ENCODE measurements around the gene NRG2.

The NRG2 gene

DNA sequence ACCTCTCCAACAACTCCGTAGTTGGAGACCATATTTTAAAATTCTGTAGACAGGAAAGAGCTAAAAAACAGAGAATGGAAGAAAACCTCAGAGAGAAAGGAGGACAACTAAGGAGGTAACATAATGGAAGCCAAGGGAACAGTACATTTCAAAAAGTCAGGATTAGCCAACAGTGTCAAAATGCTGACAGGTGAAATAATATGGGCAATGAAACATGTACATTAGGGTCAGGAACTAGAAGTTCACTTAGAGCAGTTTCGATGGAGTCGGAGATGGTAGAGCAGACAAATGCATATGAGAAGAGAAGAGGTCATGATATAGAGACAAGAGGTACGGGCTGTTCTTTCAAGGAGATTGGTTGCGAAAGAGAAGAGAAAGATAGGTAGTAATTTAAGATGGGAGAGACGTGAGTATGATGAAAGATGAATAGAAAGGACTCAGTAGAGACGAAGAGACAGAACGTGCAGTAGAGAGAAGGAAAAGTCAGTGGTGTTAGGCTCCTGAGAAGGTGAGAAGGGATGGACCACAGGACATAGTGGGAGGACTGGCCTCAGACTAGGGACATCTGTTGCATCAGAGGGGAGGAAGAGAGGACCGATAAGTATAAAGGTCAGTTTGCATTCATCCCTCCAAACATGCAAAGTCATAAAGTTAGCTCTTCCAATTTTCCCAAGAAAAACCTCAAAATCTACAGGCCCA is 25.6 kb downstream of the NRG2 start:
- no peaks in the 10 kb centered on the region for H3K36me3 Mint-ChIP-seq (ENCODE audit: insufficient read depth)
- H3K27me3 Mint-ChIP-seq, result no peaks in the 10 kb centered on the region
- no peak for ATAC-seq (replicated peaks; ENCODE audit: extremely low read depth, poor library complexity, severe bottlenecking)

DNA sequence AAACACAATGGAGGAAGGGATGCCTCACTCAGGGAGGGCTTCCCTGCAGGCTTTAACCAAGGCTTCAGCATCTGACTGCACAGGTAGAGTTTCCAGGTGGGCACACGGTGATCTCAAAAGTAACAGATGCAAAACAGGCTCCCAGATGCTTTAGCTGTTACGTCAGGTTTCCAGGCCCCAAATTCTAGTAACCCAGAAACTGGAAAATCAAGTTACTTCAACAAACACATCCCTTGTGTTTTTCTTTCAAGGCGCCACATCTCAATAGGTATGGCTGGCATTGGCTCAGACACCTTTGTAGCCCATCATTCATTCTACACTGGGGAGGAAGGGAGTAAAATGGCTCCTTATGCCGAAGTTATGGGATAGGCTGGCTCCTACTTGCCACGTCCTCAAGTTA is 27.4 kb downstream of the NRG2 start:
- Mint-ChIP-seq H3K27me3 (no peaks in the 10 kb centered on the region), H3K27ac (ENCODE audit: low read depth) (no peak overlapping the region), H3K4me3 (no peak overlapping the region), H3K4me1 (no peaks in the 10 kb centered on the region), H3K9me3 (no peaks in the 10 kb centered on the region), H3K36me3 (ENCODE audit: insufficient read depth) (no peaks in the 10 kb centered on the region)
- ATAC-seq (replicated peaks; ENCODE audit: extremely low read depth, poor library complexity, severe bottlenecking) (no peak), DNase-seq (ENCODE audit: low spot score in 2 of 2) (no peak)

More for the DNA sequence above, 25.6 kb downstream of the NRG2 start:
- no peaks in the 10 kb centered on the region for H3K4me1 Mint-ChIP-seq
- H3K9me3 Mint-ChIP-seq, result no peaks in the 10 kb centered on the region
- H3K4me3 Mint-ChIP-seq, result no peak overlapping the region
- DNase-seq (ENCODE audit: low spot score in 2 of 2), result no peak
- no peak overlapping the region for H3K27ac Mint-ChIP-seq (ENCODE audit: low read depth)

DNA sequence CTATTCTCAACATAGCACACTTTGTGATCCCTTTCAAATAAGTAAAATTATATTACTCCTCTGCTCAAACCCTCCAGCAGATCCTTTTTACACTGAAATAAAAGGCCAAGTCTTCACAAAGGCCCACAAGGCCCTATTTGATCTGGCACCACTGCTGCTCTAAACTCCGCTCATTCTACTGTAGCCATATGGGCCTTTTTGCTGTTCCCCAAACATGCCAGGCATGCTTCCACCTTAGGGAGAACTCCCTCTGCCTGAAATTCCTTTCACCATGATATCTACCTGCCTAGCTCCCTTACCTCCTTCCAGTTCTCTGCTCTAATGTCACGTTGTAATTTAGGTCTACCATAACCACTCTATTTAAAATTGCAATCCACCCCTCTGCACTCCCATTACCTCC is 28.3 kb downstream of the NRG2 start:
- ATAC-seq (replicated peaks; ENCODE audit: extremely low read depth, poor library complexity, severe bottlenecking) (no peak), DNase-seq (ENCODE audit: low spot score in 2 of 2) (no peak)
- H3K27me3 Mint-ChIP-seq, result peaks cover 3% of the 10 kb centered on the region
- no peaks in the 10 kb centered on the region for H3K4me1 Mint-ChIP-seq
- no peaks in the 10 kb centered on the region for H3K36me3 Mint-ChIP-seq (ENCODE audit: insufficient read depth)
- no peak overlapping the region for H3K4me3 Mint-ChIP-seq
- no peak overlapping the region for H3K27ac Mint-ChIP-seq (ENCODE audit: low read depth)
- H3K9me3 Mint-ChIP-seq, result no peaks in the 10 kb centered on the region

DNA sequence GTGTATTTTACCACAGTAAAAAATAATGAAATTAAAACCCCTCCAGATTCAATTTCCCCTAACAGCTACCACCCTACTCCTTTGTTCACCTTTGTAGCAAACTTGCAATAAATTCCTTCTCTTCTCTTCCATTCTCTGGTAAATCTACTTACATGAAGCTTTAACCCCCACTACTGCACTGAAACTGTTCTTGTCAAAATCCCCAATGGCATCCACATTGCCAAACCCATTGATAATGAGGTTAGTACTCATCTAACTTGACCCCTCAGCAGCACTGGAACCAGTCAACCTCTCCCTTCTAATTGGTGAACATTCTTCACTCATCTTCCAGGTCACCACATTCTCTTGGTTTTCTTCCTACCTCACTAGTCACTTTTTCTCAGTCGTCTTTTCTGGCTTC is 29.6 kb downstream of the NRG2 start:
- H3K27me3 Mint-ChIP-seq, result peaks cover 8% of the 10 kb centered on the region
- H3K4me1 Mint-ChIP-seq, result no peaks in the 10 kb centered on the region
- H3K36me3 Mint-ChIP-seq (ENCODE audit: insufficient read depth), result no peaks in the 10 kb centered on the region
- no peaks in the 10 kb centered on the region for H3K9me3 Mint-ChIP-seq
- no peak overlapping the region for H3K4me3 Mint-ChIP-seq
- DNase-seq (ENCODE audit: low spot score in 2 of 2) (no peak), ATAC-seq (replicated peaks; ENCODE audit: extremely low read depth, poor library complexity, severe bottlenecking) (no peak)
- H3K27ac Mint-ChIP-seq (ENCODE audit: low read depth), result no peak overlapping the region

DNA sequence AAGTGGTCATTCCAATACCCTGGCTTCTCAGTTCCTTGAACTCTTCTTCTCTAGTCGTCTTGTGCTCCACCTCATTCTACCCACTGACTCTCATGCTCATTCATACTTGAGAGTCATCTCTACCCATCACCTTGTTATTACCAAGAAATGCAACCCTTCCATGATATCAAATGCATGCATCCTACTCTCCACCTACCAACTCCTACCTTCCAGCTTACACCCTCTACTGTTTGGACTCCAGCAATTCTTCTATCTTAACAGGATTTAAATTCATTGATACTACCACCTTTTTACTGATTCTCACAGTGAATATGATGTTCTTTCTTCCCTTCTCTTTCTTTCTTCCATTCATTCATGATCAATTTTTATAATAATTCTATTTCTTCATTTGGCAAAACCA is 30.7 kb downstream of the NRG2 start:
- H3K27ac Mint-ChIP-seq (ENCODE audit: low read depth), result no peak overlapping the region
- H3K4me1 Mint-ChIP-seq, result no peaks in the 10 kb centered on the region
- no peak overlapping the region for H3K4me3 Mint-ChIP-seq
- H3K27me3 Mint-ChIP-seq, result peaks cover 8% of the 10 kb centered on the region
- DNase-seq (ENCODE audit: low spot score in 2 of 2), result no peak
- H3K9me3 Mint-ChIP-seq, result no peaks in the 10 kb centered on the region
- no peaks in the 10 kb centered on the region for H3K36me3 Mint-ChIP-seq (ENCODE audit: insufficient read depth)
- ATAC-seq (replicated peaks; ENCODE audit: extremely low read depth, poor library complexity, severe bottlenecking), result no peak

DNA sequence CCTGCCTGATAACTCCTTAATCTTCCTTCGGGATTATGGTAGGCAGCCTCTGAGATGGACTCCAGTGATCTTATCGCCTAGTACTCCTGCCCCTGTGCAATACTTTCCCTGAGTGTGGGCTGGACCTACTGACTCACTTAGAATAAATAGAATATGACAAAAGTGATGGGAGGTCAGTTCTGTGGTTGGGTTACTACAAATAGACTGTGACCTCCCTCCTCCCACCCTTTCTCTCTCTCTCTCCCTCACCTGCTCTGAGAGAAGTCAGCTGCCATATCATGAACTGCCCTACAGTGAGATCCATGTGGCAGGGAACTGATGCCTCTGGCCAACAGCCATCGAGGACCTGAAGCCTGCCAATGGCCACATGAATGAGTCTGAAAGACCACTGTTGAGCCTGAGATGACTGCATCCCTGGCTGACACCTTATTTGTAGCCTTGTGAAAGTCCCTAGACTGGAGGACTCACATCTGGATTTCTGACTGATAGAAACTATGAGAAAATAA is 31.7 kb downstream of the NRG2 start:
- no peak overlapping the region for H3K4me3 Mint-ChIP-seq
- no peaks in the 10 kb centered on the region for H3K4me1 Mint-ChIP-seq
- H3K27ac Mint-ChIP-seq (ENCODE audit: low read depth), result no peak overlapping the region
- H3K36me3 Mint-ChIP-seq (ENCODE audit: insufficient read depth), result no peaks in the 10 kb centered on the region
- H3K27me3 Mint-ChIP-seq, result peaks cover 8% of the 10 kb centered on the region
- no peak for ATAC-seq (replicated peaks; ENCODE audit: extremely low read depth, poor library complexity, severe bottlenecking)
- no peaks in the 10 kb centered on the region for H3K9me3 Mint-ChIP-seq
- no peak for DNase-seq (ENCODE audit: low spot score in 2 of 2)

DNA sequence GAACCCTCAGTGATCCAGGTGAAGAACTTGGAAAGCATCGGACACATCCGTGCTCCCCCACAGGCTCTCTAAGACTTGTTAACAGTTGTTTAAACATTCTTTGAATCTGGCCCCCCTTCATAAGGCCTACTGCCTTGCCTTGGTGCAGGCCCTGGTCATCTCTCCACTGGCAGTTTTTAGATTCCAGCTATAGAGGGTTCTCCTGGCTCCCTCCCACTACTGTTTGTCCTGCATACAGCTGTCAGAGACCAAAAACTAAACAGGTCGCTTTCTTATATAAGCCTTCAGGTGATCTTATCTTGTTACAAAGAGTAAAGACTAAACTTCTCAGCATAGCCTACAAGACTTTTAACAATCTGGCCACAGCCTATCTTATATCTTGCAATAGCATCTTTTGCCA is 32.3 kb downstream of the NRG2 start:
- ATAC-seq (replicated peaks; ENCODE audit: extremely low read depth, poor library complexity, severe bottlenecking), result no peak
- H3K9me3 Mint-ChIP-seq, result no peaks in the 10 kb centered on the region

DNA sequence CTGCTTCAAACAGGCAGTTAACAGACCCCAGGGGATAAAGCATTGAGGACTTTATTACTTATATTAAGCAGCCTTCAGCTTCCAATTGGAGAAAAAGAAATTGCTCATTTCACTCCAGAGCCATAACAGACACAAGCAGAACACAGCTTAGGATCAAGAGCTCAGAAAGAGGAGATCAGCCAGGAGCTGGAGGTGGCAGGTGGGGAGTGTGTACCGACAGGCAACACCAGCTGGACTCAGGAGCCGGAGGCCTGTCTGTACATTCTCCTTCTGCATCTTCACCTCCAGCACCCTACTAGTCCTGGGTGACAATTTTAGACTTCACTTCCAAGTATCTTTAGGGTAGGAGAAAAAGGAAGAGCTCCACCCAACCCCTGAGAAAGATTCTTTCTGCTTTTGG is 35.8 kb downstream of the NRG2 start:
- no peaks in the 10 kb centered on the region for H3K36me3 Mint-ChIP-seq (ENCODE audit: insufficient read depth)
- H3K27ac Mint-ChIP-seq (ENCODE audit: low read depth), result no peak overlapping the region
- H3K4me1 Mint-ChIP-seq, result no peaks in the 10 kb centered on the region
- H3K27me3 Mint-ChIP-seq, result peaks cover 42% of the 10 kb centered on the region
- DNase-seq (ENCODE audit: low spot score in 2 of 2), result no peak
- H3K9me3 Mint-ChIP-seq, result no peaks in the 10 kb centered on the region
- ATAC-seq (replicated peaks; ENCODE audit: extremely low read depth, poor library complexity, severe bottlenecking), result no peak
- H3K4me3 Mint-ChIP-seq, result no peak overlapping the region

More for the DNA sequence above, 32.3 kb downstream of the NRG2 start:
- H3K4me3 Mint-ChIP-seq, result no peak overlapping the region
- no peaks in the 10 kb centered on the region for H3K36me3 Mint-ChIP-seq (ENCODE audit: insufficient read depth)
- H3K27me3 Mint-ChIP-seq, result peaks cover 8% of the 10 kb centered on the region
- no peak for DNase-seq (ENCODE audit: low spot score in 2 of 2)
- H3K27ac Mint-ChIP-seq (ENCODE audit: low read depth), result no peak overlapping the region
- H3K4me1 Mint-ChIP-seq, result no peaks in the 10 kb centered on the region

DNA sequence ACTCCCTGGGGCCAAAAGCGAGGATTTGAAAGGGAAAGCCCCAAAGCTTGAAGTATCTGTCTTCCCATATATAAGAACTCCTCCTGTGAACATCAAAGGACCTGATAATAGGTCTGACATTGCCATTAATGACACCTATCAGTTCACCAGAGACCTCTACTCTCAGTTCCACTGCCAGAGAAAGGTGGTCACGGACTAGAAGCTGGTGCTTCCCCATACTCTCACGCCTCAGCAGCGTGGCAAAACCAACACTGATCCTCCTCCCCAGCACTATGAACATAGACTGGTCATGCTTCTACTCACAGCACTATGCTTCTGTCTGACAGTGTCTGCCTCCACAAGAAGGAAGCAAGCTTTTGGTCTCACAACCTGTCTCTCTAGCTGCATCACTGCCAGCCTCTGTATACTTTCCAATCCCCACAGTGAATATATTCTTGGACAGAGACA is 37.9 kb downstream of the NRG2 start:
- Mint-ChIP-seq H3K4me3 (no peak overlapping the region), H3K9me3 (no peaks in the 10 kb centered on the region), H3K4me1 (no peaks in the 10 kb centered on the region), H3K27ac (ENCODE audit: low read depth) (no peak overlapping the region), H3K27me3 (peaks cover 60% of the 10 kb centered on the region), H3K36me3 (ENCODE audit: insufficient read depth) (no peaks in the 10 kb centered on the region)
- DNase-seq (ENCODE audit: low spot score in 2 of 2) (no peak), ATAC-seq (replicated peaks; ENCODE audit: extremely low read depth, poor library complexity, severe bottlenecking) (no peak)

DNA sequence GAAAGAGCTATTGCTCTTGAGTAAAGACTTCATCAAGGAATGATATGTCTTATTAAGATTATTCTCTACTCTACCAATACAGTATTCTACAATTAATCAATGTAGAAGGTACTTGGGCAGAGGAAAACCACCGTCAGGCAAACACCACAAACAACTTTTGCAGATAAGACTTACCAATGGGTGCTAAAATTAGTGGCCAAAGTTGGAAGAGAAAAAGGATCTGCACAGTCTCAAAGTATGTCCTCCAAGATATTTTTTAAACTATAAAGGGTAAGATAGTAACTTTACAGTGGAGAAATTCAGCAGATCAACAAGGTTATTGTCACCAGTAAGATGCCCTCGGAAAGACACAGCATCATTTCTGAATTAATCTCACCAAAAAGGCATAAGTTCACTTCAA is 38.9 kb downstream of the NRG2 start:
- H3K4me3 Mint-ChIP-seq, result no peak overlapping the region
- no peaks in the 10 kb centered on the region for H3K9me3 Mint-ChIP-seq
- H3K36me3 Mint-ChIP-seq (ENCODE audit: insufficient read depth), result no peaks in the 10 kb centered on the region
- ATAC-seq (replicated peaks; ENCODE audit: extremely low read depth, poor library complexity, severe bottlenecking) (no peak), DNase-seq (ENCODE audit: low spot score in 2 of 2) (no peak)
- H3K27me3 Mint-ChIP-seq, result peaks cover 56% of the 10 kb centered on the region
- no peaks in the 10 kb centered on the region for H3K4me1 Mint-ChIP-seq
- H3K27ac Mint-ChIP-seq (ENCODE audit: low read depth), result no peak overlapping the region

DNA sequence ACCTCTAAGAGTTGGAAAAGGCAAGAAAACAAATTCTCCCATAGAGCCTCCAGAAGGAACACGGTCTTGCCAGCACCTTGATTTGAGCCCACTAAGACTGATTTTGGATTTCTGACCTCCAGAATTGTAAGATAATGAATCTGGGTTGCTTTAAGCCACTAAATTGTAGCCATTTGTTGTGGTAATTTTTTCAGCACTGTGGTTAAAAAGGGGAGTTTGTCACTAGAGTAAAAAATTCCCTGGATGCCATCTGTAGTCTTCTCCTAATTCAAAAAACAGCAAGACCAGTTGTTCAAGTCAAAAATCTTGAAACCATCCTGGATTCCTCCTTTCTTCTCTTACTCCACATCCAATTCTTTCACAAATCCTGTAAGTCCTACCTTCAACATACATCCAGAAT is 39.6 kb downstream of the NRG2 start:
- Mint-ChIP-seq H3K9me3 (no peaks in the 10 kb centered on the region), H3K36me3 (ENCODE audit: insufficient read depth) (no peaks in the 10 kb centered on the region), H3K4me3 (no peak overlapping the region), H3K4me1 (no peaks in the 10 kb centered on the region), H3K27ac (ENCODE audit: low read depth) (no peak overlapping the region), H3K27me3 (peaks cover 63% of the 10 kb centered on the region)
- ATAC-seq (replicated peaks; ENCODE audit: extremely low read depth, poor library complexity, severe bottlenecking) (no peak), DNase-seq (ENCODE audit: low spot score in 2 of 2) (no peak)

DNA sequence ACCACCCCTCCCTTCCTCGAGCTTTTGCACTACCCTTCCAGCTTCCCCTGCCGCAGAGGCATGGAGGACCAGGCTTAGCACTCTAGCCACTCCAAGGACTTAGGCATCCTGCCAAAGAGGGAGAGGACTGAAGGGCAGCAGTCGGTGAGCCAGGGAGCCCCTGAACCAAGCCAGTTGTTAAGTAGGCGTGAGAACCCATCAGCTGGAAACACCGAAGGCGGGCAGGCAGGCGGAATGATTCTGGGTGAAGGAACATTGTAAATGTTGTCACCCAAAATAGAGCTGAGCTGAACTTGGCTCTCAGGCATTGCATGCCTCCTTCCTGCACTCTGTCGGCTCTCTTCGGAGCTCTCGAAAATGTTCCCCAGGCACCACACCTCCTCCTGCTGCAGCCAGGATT is 42.8 kb downstream of the NRG2 start:
- DNase-seq (ENCODE audit: low spot score in 2 of 2) (no peak), ATAC-seq (replicated peaks; ENCODE audit: extremely low read depth, poor library complexity, severe bottlenecking) (no peak)
- H3K9me3 Mint-ChIP-seq, result no peaks in the 10 kb centered on the region
- no peaks in the 10 kb centered on the region for H3K36me3 Mint-ChIP-seq (ENCODE audit: insufficient read depth)
- peaks cover 80% of the 10 kb centered on the region for H3K27me3 Mint-ChIP-seq
- no peaks in the 10 kb centered on the region for H3K4me1 Mint-ChIP-seq
- no peak overlapping the region for H3K27ac Mint-ChIP-seq (ENCODE audit: low read depth)
- H3K4me3 Mint-ChIP-seq, result no peak overlapping the region

DNA sequence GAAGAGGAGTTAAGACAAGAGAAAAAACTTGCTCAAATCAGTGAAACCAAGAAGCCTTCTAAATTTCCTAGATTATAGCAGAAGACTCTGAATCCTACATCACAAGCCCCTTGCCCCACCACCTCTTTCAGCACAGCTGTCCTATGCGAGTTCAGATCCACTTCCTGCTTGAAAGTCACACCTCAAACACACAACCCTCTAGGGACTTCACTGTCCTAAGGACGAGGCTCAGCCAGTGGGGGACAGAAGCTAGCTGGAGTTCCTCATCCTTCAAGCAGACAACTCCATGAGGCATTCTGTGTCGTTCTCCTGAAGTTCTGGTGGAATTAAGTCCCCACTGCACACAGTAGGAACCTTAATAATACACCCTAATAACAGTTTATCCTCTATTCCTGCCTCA is 44.3 kb downstream of the NRG2 start:
- DNase-seq (ENCODE audit: low spot score in 2 of 2) (no peak), ATAC-seq (replicated peaks; ENCODE audit: extremely low read depth, poor library complexity, severe bottlenecking) (no peak)
- H3K9me3 Mint-ChIP-seq, result no peaks in the 10 kb centered on the region
- H3K36me3 Mint-ChIP-seq (ENCODE audit: insufficient read depth), result no peaks in the 10 kb centered on the region
- H3K4me3 Mint-ChIP-seq, result no peak overlapping the region
- H3K27me3 Mint-ChIP-seq, result peaks cover 77% of the 10 kb centered on the region
- H3K27ac Mint-ChIP-seq (ENCODE audit: low read depth), result no peak overlapping the region
- H3K4me1 Mint-ChIP-seq, result no peaks in the 10 kb centered on the region

All from central memory CD8-positive, alpha-beta T cell (primary cell).